Measurements from ENCODE around the gene DLGAP4.

DLGAP4 gene

GRCh38 chr20:36496707-36497669 lies 190.8 kb downstream of the DLGAP4 start:
- ChIA-PET POLR2A (interaction anchor here (0.5 kb wide), 1 partner anchor 383 kb away, joined by 3 read pairs; no protein-coding TSS in a partner anchor), CTCF (interaction anchor here (1.2 kb wide), 1 partner anchor 10 kb away, joined by 3 read pairs; no protein-coding TSS in a partner anchor)
- no peak for TF ChIP-seq CTCF (IDR thresholded peaks at IDR 0.05; ENCODE audit: insufficient read depth, low read length, missing control alignments)
- no peak for DNase-seq (ENCODE audit: low read depth, low spot score)
- H3K4me3 ChIP-seq (ENCODE audit: low read depth, low read length): no peak overlapping the region

- no peak for TF ChIP-seq CTCF (IDR thresholded peaks at IDR 0.05; ENCODE audit: insufficient read depth, low read length, missing control alignments)
- CTCF ChIA-PET: no interaction called here
- no peak for DNase-seq (ENCODE audit: low read depth, low spot score)
- H3K4me3 ChIP-seq (ENCODE audit: low read depth, low read length): no peak overlapping the region
- POLR2A ChIA-PET: no interaction called here
These were observed 191.7 kb downstream of the DLGAP4 start for GRCh38 chr20:36497856-36498255.

GRCh38 chr20:36498386-36499179 lies 192.4 kb downstream of the DLGAP4 start:
- H3K4me3 ChIP-seq (ENCODE audit: low read depth, low read length): no peak overlapping the region
- ChIA-PET CTCF (no interaction called here), POLR2A (no interaction called here)
- DNase-seq (ENCODE audit: low read depth, low spot score): no peak
- no peak for TF ChIP-seq CTCF (IDR thresholded peaks at IDR 0.05; ENCODE audit: insufficient read depth, low read length, missing control alignments)

- H3K4me3 ChIP-seq (ENCODE audit: low read depth, low read length): no peak overlapping the region
- no peak for TF ChIP-seq CTCF (IDR thresholded peaks at IDR 0.05; ENCODE audit: insufficient read depth, low read length, missing control alignments)
- no peak for DNase-seq (ENCODE audit: low read depth, low spot score)
- ChIA-PET POLR2A (no interaction called here), CTCF (interaction anchor here (1.9 kb wide), 1 partner anchor 43 kb away, joined by 6 read pairs; no protein-coding TSS in a partner anchor)
These were observed 193.1 kb downstream of the DLGAP4 start for GRCh38 chr20:36499211-36499610.

- CTCF ChIA-PET: interaction anchor here (0.8 to 2.2 kb wide), 4 partner anchors 8 to 42 kb away, joined by 3 to 7 read pairs (median 6); no protein-coding TSS in a partner anchor
- POLR2A ChIA-PET: no interaction called here
- DNase-seq (ENCODE audit: low read depth, low spot score): no peak
- no peak overlapping the region for H3K4me3 ChIP-seq (ENCODE audit: low read depth, low read length)
- no peak for TF ChIP-seq CTCF (IDR thresholded peaks at IDR 0.05; ENCODE audit: insufficient read depth, low read length, missing control alignments)
These were observed 193.8 kb downstream of the DLGAP4 start for GRCh38 chr20:36499723-36500501.

All from AG04449 (cell line).